Gastrocnemius medialis (tissue), 4 donors: Measurements from ENCODE around the gene XXYLT1.

Experiments
- CTCF ChIP-seq, 5 experiments: fragments of 450-650 bp in 3 of 5; fragments of 200-600 bp in 2 of 5; sonication (generic) in 2 of 5; IDR thresholded peaks in 4 of 5; conservative IDR thresholded peaks in 1 of 5; 1 replicate in 4 of 5; 2 replicates in 1 of 5; pipeline ENCODE4 v1.5.1; 2016 to 2019; ENCODE audit warnings: antibody characterized with exemption in 5 of 5, mild to moderate bottlenecking in 3 of 5, moderate library complexity in 3 of 5
- POLR2A ChIP-seq, 2 donors: fragments of 450-650 bp; IDR thresholded peaks; one replicate each; pipeline ENCODE4 v1.6.1; 2017; ENCODE audit warnings: antibody characterized with exemption in 2 of 2, mild to moderate bottlenecking in 2 of 2, moderate library complexity in 2 of 2

GRCh38 chr3:195240939-195241338 is 30.0 kb downstream of the XXYLT1 start:
- TF ChIP-seq POLR2A (IDR thresholded peaks at IDR 0.05) (no peak), CTCF (IDR thresholded peaks at IDR 0.05 in 4 of 5, conservative IDR thresholded peaks at IDR 0.05 in 1 of 5) (no peak)
